ENCODE measurements around the gene IGSF23. TPM values are rescaled to one million over a fixed set of nuclear protein-coding genes. Genes with fewer than 3 reads are reported as not detected.
"Not testable (repeated sequence)": the region's sequence is repeated elsewhere in the genome, so short reads cannot be mapped to it uniquely, and the experiment has no call there.

IGSF23 gene
- total RNA-seq, 1 experiment from 2014 or later, result 0.37 TPM

DNA sequence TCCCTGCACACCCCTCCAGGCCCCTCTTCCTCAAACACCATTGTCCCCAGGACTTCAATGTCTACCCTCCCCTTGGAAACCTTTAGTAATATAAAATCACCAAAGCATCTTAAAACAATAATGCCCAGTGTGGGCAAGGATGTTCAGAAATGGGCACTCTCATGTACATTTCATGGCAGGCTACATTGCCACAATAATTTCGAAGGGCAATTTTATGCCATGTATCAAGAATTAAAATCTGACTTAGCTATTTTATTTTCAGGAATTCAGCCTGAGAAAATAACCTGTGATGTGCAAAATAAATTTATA, 35.8 kb upstream of the IGSF23 start:
- Histone ChIP-seq H3K36me3 (no peaks in the 10 kb centered on the region), H3K27me3 (replicated peaks) (no peaks in the 10 kb centered on the region), H3K4me1 (replicated peaks) (no peaks in the 10 kb centered on the region), H3K27ac (no peak overlapping the region), H3K4me3 (no peak overlapping the region), H3K9me3 (replicated peaks) (no peaks in the 10 kb centered on the region; the same call in none of the 2 replicates)
- no peak for DNase-seq (ENCODE audit: low read depth in 1 of 2, low spot score in 2 of 2)

DNA sequence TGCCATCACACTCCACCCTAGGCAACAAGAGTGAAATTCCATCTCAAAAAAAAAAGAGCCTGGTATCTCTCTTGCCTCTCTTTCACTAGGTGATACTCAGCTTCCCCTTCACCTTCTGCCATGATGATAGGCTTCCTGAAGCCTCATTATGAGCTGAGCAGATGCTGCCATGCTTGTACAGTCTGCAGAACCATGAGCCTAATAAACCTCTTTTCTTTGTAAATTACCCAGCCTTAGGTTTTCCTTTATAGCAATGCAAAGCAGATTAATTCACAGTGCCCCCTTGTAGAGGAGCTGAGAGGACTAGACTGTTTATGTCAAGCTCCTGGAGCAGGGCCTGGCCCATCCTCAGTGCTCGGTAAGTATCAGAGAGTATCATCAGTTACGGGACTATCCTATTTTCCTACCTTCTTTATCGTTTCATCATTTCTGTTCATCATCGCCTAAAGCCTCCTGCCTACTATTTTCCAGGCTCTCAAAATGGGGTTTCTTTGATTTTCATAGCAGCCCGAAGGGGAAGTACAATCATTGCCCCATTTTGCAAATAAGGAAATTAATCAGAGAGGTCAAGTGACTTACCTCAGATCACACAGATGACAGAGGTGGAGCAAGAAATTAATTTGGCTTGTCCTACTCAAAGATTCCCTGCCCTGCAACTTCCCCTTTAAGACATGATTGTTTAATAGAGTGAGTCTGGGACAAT, 33.5 kb upstream of the IGSF23 start:
- no peak overlapping the region for H3K27ac ChIP-seq
- DNase-seq (ENCODE audit: low read depth in 1 of 2, low spot score in 2 of 2), result no peak
- no peaks in the 10 kb centered on the region for H3K36me3 ChIP-seq
- no peaks in the 10 kb centered on the region for H3K27me3 ChIP-seq (replicated peaks)
- no peaks in the 10 kb centered on the region for H3K4me1 ChIP-seq (replicated peaks)
- H3K9me3 ChIP-seq (replicated peaks), result no peaks in the 10 kb centered on the region; the same call in none of the 2 replicates
- H3K4me3 ChIP-seq, result no peak overlapping the region

DNA sequence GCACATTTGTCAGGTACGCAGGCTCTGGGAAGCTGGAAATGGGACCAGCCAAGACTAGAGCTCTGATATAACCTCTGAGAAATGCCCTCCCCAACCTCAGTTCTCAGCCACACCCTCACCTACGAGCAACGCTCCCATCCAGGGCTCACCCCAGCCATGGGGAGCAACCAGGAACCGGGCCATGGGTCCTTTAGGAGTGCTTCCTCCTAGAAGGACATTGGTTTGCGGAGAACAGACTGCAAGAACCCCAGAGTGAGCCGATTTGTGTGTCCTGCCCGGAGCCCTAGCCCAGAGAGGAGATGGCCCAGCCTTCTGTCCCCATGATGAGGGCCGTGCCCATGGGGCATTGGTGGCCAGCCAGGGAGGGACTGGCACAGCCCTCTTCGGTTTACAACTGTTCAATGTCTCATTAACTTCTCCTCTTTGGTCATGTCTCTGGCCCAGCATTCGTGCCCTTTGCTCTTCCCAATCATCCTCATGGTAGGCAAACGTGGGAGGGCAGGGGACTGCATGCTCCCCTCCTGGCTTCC, 32.9 kb upstream of the IGSF23 start:
- no peaks in the 10 kb centered on the region for H3K27me3 ChIP-seq (replicated peaks)
- no peak for DNase-seq (ENCODE audit: low read depth in 1 of 2, low spot score in 2 of 2)
- peaks cover under 1% of the 10 kb centered on the region for H3K9me3 ChIP-seq (replicated peaks)

DNA sequence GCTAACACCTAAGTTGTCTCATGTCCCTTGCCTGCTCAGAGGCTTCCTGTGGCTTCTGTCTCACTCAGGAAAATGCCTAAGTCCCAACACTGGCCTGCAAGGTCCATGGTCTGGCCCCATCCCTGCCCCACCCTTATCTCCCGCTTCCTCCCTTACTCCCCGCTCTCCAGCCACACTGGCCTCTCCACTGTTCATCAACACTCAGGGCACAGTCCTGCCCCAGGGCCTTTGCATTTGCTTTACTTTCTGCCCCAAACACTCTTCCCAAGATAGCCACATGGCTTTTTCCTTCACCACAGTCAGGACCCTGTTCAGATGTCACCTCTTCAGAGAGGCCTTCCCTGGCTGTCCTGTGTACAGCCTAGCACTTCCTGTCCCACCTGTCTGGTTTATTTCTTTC, 32.1 kb upstream of the IGSF23 start:
- Histone ChIP-seq H3K27me3 (replicated peaks) (no peaks in the 10 kb centered on the region), H3K36me3 (no peaks in the 10 kb centered on the region), H3K27ac (no peak overlapping the region), H3K9me3 (replicated peaks) (peaks cover 4% of the 10 kb centered on the region), H3K4me3 (no peak overlapping the region), H3K4me1 (replicated peaks) (peaks cover 2% of the 10 kb centered on the region)
- DNase-seq (ENCODE audit: low read depth in 1 of 2, low spot score in 2 of 2), result no peak

More for the DNA sequence above, 32.9 kb upstream of the IGSF23 start:
- Histone ChIP-seq H3K27ac (no peak overlapping the region), H3K4me1 (replicated peaks) (no peaks in the 10 kb centered on the region; the same call in 1 of the 2 replicates), H3K4me3 (no peak overlapping the region), H3K36me3 (no peaks in the 10 kb centered on the region)

DNA sequence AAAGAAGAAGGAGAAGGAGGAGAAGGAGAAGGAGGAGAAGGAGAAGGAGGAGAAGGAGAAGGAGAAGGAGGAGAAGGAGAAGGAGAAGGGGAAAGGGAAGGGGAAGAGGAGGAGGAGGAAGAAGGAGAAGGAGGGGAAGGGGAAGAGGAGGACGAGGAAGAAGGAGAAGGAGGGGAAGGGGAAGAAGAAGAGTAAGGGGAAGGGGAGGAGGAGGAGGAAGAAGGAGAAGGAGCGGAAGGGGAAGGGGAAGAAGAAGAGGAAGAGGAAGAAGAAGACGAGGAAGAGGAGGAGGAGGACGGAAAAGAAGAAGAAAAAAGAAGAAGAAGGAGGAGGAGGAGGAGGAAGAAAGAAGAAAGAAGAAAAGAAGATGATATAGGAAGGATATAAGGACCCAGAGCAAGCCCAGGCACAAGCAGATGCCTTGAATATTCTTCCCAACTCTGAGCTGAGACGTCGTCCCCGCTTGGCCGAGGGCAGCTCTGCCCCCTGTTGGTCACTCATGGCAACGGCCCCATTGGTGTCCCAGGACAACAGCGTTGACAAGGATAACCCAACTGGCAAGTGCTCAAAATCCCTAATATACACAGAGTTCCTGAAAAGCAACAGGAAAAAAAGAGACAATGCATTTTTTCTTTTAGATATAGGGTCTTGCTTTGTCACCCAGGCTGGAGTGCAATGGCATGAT, 30.6 kb upstream of the IGSF23 start:
- Histone ChIP-seq H3K4me1 (replicated peaks) (peaks cover 16% of the 10 kb centered on the region), H3K4me3 (no peak overlapping the region), H3K9me3 (replicated peaks) (peaks cover 5% of the 10 kb centered on the region), H3K36me3 (no peaks in the 10 kb centered on the region), H3K27ac (no peak overlapping the region), H3K27me3 (replicated peaks) (no peaks in the 10 kb centered on the region)
- DNase-seq (ENCODE audit: low read depth in 1 of 2, low spot score in 2 of 2), result no peak

DNA sequence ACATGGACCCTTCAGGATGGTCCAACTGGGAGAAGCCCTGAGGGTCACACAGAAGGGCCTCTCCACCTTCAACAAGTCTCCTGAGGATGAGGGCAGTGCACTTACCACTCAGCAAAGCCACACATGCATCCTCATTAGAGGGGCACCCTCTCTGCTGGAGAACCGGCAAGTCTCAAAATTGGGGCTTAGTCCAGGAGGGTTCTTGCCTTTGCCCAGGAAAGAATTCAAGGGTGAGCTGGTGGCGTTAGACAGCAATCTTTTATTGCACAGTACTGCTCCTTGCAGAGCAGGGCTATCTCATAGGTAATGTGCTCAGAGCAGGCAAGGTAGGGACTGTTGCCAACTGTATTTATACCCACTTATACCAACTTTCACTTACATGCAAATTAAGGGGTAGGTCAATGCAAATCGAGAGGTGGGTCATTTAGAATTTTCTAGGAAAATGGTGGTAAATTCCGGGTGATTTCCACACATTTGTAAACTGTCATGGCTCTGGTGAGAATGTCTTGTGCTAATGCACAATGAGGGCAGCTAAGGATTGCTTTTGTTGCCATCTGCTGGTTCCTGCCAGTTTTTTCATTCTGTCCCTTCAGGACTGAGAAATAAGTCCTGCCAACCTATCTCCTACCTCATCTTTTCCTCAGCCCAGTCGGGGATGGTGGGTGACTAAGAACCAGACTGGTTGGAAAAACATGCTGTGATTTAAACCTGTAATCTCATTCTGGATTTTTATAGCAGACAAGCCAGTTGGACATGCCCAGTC, 27.8 kb upstream of the IGSF23 start:
- Histone ChIP-seq H3K27ac (no peak overlapping the region), H3K4me1 (replicated peaks) (peaks cover 35% of the 10 kb centered on the region), H3K9me3 (replicated peaks) (peaks cover 16% of the 10 kb centered on the region), H3K4me3 (no peak overlapping the region), H3K27me3 (replicated peaks) (no peaks in the 10 kb centered on the region), H3K36me3 (no peaks in the 10 kb centered on the region)
- no peak for DNase-seq (ENCODE audit: low read depth in 1 of 2, low spot score in 2 of 2)

DNA sequence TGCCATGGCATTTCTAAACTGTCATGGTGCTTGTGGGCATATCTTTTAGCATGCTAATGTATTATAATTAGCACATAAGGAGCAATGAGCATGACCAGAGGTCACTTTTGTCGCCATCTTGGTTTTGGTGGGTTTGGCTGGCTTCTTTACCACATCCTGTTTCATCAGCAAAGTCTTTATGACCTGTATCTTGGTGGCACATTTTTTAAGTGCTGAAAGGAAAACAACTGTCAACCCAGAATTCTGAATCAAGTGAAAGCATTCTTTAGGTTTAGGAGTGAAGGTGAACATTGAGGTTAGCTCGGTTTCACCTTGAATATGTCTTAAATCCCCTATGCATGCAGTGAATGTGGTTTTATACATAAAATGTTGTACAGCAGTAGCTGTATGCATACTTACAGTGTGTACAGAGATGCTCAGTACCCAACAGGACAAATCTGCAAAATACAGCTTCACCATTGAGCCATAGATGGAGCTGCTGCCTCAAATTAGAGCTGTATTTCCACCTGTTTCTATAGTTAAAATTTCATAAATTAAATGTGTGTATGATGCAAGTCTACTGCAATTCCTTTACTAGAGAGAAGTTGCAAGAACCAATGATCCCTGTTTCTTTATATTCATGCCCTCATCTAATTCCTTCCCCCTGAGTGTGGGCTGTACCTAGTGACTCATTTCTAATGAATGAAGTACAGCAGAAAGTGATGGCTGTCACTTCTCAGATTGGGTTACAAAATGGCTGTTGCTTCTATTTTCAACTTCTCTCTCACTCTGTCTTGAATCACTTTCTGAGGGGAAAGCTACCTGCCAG, 25.2 kb upstream of the IGSF23 start:
- no peak overlapping the region for H3K4me3 ChIP-seq
- no peaks in the 10 kb centered on the region for H3K36me3 ChIP-seq
- H3K27ac ChIP-seq, result peak overlapping the region; percentile 98
- peaks cover 35% of the 10 kb centered on the region for H3K4me1 ChIP-seq (replicated peaks)
- H3K9me3 ChIP-seq (replicated peaks), result peaks cover 16% of the 10 kb centered on the region
- no peaks in the 10 kb centered on the region for H3K27me3 ChIP-seq (replicated peaks)
- peak; percentile 71 to 86 for DNase-seq (ENCODE audit: low read depth in 1 of 2, low spot score in 2 of 2)

DNA sequence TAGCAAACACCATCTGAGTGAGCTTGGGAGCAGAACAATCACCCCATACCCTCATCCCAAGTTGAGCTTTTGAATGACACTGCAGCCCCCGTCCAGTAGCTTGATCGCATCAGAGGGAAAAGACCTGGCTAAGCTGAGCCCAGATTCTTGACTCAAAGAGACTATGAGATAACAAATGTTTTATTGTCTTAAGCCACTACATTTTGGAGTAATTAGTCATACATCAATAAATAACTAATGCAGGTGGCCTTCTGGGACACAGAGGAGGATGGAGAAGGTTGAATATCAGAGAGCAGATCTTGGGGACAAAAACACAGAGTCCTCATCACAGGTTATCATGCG, 24.6 kb upstream of the IGSF23 start:
- Histone ChIP-seq H3K4me3 (no peak overlapping the region), H3K27me3 (replicated peaks) (no peaks in the 10 kb centered on the region), H3K9me3 (replicated peaks) (peaks cover 16% of the 10 kb centered on the region), H3K27ac (peak overlapping the region; percentile 98), H3K36me3 (no peaks in the 10 kb centered on the region), H3K4me1 (replicated peaks) (peaks cover 35% of the 10 kb centered on the region)
- no peak for DNase-seq (ENCODE audit: low read depth in 1 of 2, low spot score in 2 of 2)

DNA sequence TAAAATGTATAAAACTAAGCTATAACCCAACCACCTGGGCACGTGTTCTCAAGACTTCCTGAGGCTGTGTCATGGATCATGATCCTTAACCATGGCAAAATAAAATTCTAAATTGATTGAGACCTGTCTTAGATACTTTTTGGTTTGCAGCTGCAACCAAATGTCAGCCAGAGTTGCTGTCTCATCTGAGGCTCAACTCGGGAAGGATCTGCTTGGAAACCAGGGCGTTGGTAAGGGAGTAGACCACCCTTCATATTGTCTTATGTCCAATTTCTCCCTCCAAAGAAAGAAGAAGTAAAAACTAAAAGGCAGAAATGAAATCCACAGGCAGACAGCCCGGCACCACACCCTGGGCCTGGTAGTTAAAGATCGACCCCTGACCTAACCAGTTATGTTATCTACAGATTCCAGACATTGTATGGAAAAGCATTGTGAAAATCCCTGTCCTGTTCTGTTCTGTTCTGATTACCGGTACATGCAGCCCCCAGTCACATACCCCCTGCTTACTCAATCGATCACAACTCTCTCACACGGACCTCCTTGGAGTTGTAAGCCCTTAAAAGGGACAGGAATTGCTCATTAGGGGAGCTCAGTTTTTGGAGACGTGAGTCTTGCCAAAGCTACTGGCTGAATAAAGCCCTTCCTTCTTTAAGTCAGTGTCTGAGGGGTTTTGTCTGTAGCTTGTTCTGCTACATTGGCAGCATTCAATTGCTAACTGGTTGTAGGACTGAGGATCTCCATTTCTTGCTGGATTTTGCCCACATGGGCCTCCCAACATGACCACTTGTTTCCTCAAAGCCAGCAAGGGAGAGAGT, 22.9 kb upstream of the IGSF23 start:
- H3K27me3 ChIP-seq (replicated peaks), result no peaks in the 10 kb centered on the region
- no peaks in the 10 kb centered on the region for H3K36me3 ChIP-seq
- peaks cover 35% of the 10 kb centered on the region for H3K4me1 ChIP-seq (replicated peaks)
- peaks cover 15% of the 10 kb centered on the region for H3K9me3 ChIP-seq (replicated peaks)
- no peak overlapping the region for H3K4me3 ChIP-seq
- no peak for DNase-seq (ENCODE audit: low read depth in 1 of 2, low spot score in 2 of 2)
- no peak overlapping the region for H3K27ac ChIP-seq

DNA sequence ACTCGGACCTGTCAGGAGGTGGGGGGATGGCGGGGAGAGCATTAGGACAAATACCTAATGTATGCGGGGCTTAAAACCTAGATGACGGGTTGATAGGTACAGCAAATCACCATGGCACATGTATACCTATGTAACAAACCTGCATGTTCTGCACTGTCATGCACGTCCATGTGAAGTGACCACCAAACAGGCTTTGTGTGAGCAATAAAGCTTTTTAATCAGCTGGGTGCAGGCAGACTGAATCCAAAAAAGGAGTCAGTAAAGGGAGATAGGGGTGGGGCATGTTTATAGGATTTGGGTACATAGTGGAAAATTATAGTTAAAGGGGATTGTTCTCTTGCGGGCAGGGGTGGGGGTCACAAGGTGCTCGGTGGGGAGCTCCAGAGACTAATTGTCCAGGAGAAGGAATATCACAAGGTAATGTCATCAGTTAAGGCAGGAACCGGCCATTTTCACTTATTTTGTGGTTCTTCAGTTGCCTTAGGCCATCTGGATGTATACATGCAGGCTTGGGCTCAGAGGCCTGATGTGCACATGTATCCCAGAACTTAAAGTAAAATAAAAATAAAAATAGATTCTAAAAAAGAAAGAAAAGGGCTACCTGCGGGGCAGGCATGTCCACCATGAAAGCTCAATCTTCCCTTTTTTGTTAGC, 21.9 kb upstream of the IGSF23 start:
- H3K27me3 ChIP-seq (replicated peaks); H3K4me3 ChIP-seq; H3K27ac ChIP-seq; H3K36me3 ChIP-seq; DNase-seq (ENCODE audit: low read depth in 1 of 2, low spot score in 2 of 2): not testable (repeated sequence)
- H3K4me1 ChIP-seq (replicated peaks), result peaks cover 32% of the 10 kb centered on the region
- peaks cover 12% of the 10 kb centered on the region for H3K9me3 ChIP-seq (replicated peaks)

DNA sequence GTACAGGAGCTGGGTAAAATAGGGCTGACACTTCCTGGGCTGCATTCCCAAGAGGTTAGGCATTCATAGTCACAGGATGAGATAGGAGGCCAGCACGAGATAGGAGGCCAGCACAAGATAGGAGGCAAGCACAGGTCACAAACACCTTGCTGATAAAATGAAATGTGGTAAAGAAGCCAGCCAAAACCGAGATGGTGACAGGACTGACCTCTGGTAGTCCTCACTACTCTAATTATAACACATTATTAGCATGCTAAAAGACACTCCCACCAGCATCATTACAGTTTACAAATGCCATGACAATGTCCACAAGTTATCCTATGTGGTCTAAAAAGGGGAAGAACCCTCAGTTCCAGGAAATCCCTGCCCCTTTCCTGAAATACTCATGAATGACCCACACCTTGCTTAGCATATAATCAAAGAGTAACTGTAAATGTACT, 20.9 kb upstream of the IGSF23 start:
- Histone ChIP-seq H3K27me3 (replicated peaks) (no peaks in the 10 kb centered on the region), H3K4me3 (no peak overlapping the region), H3K27ac (no peak overlapping the region), H3K36me3 (no peaks in the 10 kb centered on the region), H3K4me1 (replicated peaks) (peaks cover 22% of the 10 kb centered on the region), H3K9me3 (replicated peaks) (peaks cover 12% of the 10 kb centered on the region)
- DNase-seq (ENCODE audit: low read depth in 1 of 2, low spot score in 2 of 2), result no peak

DNA sequence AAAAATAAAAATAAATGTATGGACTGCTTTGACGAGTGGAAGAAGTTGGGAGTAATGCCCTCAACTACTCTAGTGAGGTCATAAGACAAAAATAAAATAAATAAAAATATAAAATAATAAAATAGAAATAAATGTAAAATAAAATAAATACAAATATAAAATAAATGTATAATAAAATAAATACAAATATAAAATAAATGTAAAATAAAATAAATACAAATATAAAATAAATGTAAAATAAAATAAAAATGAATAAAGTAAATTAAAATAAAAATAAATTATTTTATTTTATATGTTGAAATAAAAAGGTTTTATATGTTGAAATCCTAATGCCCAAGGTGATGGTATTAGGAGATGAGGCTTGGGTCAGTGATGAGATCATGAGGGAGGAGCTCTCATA, 20.1 kb upstream of the IGSF23 start:
- H3K4me3 ChIP-seq, result no peak overlapping the region

More for the DNA sequence above, 20.1 kb upstream of the IGSF23 start:
- H3K27me3 ChIP-seq (replicated peaks), result no peaks in the 10 kb centered on the region
- peaks cover 6% of the 10 kb centered on the region; the same call in 1 of the 2 replicates for H3K9me3 ChIP-seq (replicated peaks)
- no peak overlapping the region for H3K27ac ChIP-seq
- DNase-seq (ENCODE audit: low read depth in 1 of 2, low spot score in 2 of 2), result no peak
- H3K36me3 ChIP-seq, result no peaks in the 10 kb centered on the region
- peaks cover 13% of the 10 kb centered on the region for H3K4me1 ChIP-seq (replicated peaks)
